Peyer's patch (tissue), 4 donors: Measurements from ENCODE around the gene RTP2.

ENCODE experiments used
- CTCF ChIP-seq, 6 experiments: fragments of 450-650 bp in 4 of 6; fragments of 200-600 bp in 2 of 6; sonication (generic) in 1 of 6; IDR thresholded peaks; one replicate each; pipeline ENCODE4 v1.5.1; 2017 to 2019; ENCODE audit warnings: antibody characterized with exemption in 6 of 6, mild to moderate bottlenecking in 3 of 6, moderate library complexity in 1 of 6
- POLR2A ChIP-seq, 2 donors: fragments of 450-650 bp; IDR thresholded peaks; one replicate each; pipeline ENCODE4 v1.5.1; 2017; ENCODE audit warnings: antibody characterized with exemption in 2 of 2, mild to moderate bottlenecking in 2 of 2, moderate library complexity in 2 of 2

GRCh38 chr3:187702507-187703033, at the start of gene RTP2:
- TF ChIP-seq CTCF (IDR thresholded peaks at IDR 0.05), result no peak
- no peak for TF ChIP-seq POLR2A (IDR thresholded peaks at IDR 0.05)
